Neural cell (in vitro differentiated cells): ENCODE data around the gene ERN2.

Source experiments
- CTCF ChIP-seq: fragments of 450-650 bp; IDR thresholded peaks from 2 replicates; pipeline ENCODE4 v1.5.1; 2014; ENCODE audit warnings: antibody characterized with exemption, mild to moderate bottlenecking, moderate library complexity; ENCODE audit not compliant: poor library complexity, severe bottlenecking
- EP300 ChIP-seq: fragments of 450-650 bp; conservative IDR thresholded peaks from 2 replicates; pipeline ENCODE4 v1.6.1; 2014; ENCODE audit warnings: antibody characterized with exemption, mild to moderate bottlenecking, moderate library complexity; ENCODE audit not compliant: poor library complexity, severe bottlenecking
- EZH2 ChIP-seq: fragments of 200-600, 300-800 bp; shearing (Covaris generic), sonication (generic); IDR thresholded peaks from 2 replicates; pipeline ENCODE4 v1.6.1; 2014; ENCODE audit warnings: antibody characterized with exemption, low read length, borderline replicate concordance, mild to moderate bottlenecking; ENCODE audit not compliant: insufficient read depth, poor library complexity, severe bottlenecking
- MXI1 ChIP-seq: fragments of 450-650 bp; conservative IDR thresholded peaks from 2 replicates; pipeline ENCODE4 v1.6.1; 2014; ENCODE audit warnings: antibody characterized with exemption, mild to moderate bottlenecking; ENCODE audit not compliant: poor library complexity, severe bottlenecking
- POLR2AphosphoS5 ChIP-seq: IDR thresholded peaks from 2 replicates; pipeline ENCODE4 v1.6.1; 2012
- RAD21 ChIP-seq: fragments of 450-650 bp; conservative IDR thresholded peaks from 2 replicates; pipeline ENCODE4 v1.6.1; 2014; ENCODE audit warnings: antibody characterized with exemption, mild to moderate bottlenecking, moderate library complexity
- REST ChIP-seq: IDR thresholded peaks from 2 replicates; pipeline ENCODE4 v1.6.1; 2012; ENCODE audit warnings: borderline replicate concordance
- SMC3 ChIP-seq: fragments of 450-650 bp; conservative IDR thresholded peaks from 2 replicates; pipeline ENCODE4 v1.6.1; 2014; ENCODE audit warnings: antibody characterized with exemption, mild to moderate bottlenecking, moderate library complexity; ENCODE audit not compliant: poor library complexity
- TAF1 ChIP-seq: IDR thresholded peaks from 2 replicates; pipeline ENCODE4 v1.6.1; 2012; ENCODE audit warnings: low read depth

GRCh38 chr16:23687034-23687808 is 25.8 kb downstream of the ERN2 start:
- TF ChIP-seq TAF1 (no peak), CTCF (no peak), EZH2 (no peak), POLR2AphosphoS5 (no peak), REST (no peak), EP300 (no peak), MXI1 (no peak), RAD21 (no peak), SMC3 (no peak)
